Measurements from ENCODE around the gene SREBF1.

The SREBF1 gene

DNA sequence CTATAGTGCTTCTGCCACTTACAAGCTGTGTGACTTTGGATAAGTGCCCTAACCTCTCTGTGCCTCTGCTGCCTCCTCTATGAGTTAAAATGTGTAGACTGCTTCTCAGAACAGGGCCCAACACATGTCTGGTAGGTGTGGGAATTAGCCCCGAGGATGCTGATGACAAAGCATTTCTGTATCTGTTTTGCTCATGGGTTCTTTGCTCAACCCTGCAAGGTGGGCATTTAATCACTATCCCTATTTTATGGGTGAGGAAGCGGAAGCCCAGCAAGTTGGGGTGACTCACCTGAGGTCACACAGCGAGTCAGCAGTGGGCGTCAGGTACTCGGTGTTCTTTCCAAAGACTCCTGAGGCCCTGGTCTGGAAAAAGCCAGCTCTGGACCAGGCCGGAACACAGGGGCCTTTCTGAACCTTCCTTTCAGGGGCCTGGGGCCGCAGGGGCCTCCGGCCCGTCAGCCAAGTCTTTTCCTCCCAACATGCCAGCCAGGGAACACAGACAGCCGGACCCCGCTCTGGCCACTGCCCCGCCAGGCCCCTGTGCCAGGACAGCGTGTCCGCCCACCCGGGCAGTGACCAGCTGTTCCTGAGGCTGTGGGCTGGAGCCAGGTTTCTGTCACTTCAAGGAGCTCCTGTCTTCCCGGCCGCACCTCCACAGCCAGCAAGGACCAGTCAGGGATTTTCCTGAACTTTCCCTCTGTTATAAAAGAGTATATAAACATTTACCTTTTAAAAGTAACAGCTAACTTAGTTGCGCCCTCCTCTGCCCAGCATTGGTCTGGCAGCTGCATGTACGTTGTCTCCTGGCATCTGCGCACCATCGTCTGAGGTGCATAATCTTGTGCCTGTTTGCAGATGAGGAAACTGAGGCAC is 62.5 kb downstream of the SREBF1 start:
- DNase-seq = no peak

DNA sequence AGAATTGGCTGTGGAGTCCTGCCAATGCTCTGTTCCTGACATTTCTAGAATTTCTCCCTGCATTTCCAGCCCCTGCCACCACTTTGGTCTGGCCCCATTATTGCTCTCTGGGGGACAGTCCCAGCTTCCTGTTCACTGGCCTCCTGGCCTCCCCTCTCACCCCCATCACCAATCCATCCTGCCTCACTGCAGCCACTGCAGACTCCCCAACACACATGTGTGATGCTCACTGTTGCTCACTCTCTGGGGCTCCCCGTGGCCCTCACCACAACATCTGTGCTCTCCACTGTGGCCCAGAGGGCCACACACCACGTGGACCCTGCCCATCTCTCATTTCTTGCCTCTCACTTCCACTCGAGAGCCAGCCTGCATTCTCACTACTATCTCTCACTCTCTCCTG is 64.6 kb downstream of the SREBF1 start:
- no peak for DNase-seq

DNA sequence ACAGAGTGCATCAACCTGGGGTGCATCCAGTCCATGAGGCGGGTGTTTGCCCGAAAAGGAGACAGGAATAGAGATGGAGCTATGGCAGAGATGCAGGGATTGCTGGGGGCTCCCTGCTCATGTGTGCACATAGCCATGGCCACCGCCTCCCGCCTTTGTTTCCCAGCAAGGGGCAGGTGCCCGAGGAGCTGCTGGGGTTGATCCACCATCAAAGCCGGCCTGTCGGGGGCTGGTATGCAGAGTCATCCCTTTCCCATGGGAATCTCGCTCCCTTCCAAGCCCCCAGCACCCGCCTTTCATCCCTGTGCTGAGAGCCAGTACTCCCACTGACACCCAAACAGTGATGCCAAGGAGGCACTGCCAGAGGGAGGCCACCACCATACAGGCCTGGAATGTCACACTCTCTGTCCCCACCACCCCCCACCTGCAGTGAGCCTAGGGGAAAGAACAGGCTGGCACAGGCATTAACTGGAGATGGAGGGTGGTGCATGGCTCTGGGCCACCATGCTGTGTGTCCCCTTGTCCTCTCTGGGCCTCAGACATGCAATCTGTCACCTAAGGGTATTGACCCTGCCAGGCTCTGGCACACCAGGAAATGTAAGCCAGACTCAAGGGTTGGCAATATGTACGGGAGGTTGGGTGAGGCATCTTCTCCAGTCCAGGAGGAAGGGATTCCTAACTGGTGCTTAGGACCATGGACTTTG is 65.1 kb downstream of the SREBF1 start:
- DNase-seq = no peak

DNA sequence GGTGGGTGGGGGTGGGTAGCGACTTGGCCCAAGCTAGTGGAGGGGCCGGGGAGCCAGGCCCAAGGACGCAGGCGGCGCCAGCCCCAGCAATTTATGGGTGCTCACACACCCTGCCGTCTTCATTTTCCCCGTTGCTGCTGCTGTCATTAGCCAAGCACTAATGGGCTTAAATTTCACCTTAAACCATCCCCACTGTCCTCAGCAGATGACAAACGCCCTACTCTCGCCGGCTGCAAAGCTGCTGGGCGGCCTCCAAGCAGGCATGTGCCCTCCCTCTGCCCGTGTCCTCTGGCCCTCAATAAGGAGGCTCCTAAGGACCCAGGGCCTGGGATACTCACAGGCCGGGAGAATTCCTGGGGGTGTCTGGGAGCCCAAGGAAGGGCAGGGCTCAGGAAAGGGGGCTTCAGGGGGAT is 66.1 kb downstream of the SREBF1 start:
- DNase-seq = no peak

DNA sequence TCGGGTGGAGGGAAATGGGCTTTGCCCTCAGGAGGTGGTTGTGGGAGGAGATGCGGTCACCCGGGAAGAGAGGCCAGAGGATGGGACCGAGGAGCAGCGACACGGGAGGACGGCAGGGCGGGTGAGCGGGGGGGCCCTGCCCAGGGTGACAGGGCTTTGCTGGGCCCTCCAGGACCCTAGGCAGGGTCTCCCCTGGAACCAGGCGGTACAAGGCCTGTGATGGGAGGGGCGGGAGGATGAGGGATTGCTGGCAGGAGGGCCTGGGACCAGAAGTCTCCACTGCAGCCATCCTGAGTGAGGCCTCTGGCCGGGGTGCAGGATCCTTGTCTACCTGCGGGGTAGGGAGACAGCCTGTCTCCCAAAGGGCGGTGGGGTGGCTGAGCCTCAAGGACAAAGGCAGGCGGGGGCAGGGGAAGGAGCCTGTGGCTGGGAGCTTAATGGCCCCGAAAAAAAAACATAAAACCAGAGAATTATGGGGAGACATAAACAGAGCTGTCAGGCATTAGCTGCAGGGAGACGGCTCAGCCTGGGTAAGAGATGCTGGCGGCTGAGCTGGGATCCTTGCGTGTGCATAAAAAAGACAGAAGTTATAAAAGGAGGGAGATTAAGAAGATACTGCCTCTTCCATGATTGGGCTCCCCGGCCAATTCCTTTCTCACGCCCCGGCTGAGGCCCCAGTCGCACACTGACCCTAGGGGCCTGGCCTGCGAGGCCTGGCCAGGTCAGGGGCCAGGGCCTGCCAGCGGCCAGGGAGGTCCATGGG is 66.7 kb downstream of the SREBF1 start:
- no peak for DNase-seq

DNA sequence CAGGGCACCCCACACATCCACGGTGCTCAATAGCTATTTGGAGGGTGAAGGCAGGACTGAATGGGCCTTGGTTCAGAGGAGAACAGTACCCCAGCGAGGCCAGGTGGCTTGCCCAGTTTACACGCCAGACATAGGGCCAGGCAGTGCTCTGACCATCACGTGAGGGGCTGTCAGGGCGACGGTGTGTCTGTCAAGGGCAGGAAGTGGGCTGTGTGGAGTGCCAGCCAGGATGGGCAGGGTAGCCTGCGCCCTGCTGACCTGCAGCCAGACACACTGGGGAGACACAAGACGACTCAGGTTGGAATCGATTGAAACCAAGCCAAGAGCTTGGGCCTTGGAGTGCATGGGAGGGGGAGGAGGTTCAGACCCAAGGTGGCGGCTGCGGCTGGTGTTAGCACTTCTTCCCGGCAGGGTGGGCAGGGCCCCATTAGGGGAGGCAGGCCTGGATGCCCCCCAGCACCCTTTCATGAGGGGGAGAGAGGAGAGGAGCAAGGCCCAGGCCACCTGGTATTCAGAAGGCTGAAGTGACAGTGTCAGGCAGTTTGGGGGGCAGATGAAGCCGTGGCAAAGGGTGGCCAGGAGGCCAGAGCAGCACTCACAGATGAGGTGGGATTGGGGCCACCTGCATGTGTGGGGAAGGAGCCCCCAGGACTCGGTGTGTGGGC is 68.2 kb downstream of the SREBF1 start:
- DNase-seq = no peak

DNA sequence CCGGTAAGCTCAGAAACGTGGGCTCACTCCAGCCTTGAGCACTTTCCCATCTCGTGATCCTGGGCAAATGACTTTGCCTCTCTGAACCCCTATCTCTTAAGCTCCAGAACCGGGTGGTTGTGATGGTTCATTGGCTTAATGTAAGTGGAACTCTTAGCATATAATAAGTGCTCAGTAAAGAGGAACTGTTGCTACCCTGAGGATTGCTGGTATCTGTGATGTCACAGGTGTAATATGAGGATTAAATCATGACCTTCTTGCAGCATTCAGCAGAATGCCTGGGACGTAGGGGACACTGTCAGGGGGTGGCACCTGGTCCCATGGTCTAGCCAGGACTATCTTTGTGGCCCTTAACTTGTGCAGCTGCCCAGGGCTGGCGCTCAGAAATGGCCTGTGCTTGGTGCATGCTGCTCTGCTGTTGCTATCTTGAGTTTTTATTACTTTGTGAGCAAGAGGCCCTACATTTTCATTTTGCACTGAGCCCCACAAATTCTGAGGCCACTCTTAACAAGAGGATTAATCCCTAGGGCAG is 68.8 kb downstream of the SREBF1 start:
- DNase-seq = no peak

DNA sequence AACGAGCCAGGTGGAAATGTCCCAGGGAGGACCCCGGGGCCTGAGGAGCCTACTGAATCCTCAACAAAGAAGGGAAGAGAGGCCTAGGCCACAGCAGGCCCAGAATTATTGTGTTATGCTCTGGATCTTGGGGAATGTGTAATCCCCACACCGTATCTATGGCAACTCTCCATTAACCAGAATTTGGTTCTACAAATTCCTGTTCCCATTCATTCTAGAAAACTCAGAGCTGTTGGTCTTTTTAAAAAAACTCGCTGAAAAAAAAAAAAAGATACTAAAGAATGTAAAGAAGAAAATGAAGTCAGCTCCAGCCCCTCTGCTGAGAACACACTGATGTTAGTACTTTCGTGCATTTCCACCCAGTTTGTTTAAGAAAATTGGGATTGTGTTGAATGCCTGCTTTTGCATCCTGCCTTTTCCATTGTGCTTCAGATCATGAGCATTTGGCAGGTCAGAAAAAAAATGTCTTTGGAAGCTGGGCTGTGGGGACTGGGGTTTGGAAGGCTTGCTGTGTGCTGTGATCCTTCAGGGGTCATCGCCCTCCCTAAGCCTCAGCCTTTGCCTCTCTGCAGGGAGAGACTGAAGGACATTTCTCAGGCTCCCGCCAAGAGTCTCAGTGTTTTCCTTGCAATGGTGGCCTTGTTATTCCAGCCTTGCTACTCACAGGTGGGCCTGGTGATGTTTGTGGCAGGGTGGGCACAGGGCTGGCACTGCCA is 69.5 kb downstream of the SREBF1 start:
- DNase-seq = no peak

DNA sequence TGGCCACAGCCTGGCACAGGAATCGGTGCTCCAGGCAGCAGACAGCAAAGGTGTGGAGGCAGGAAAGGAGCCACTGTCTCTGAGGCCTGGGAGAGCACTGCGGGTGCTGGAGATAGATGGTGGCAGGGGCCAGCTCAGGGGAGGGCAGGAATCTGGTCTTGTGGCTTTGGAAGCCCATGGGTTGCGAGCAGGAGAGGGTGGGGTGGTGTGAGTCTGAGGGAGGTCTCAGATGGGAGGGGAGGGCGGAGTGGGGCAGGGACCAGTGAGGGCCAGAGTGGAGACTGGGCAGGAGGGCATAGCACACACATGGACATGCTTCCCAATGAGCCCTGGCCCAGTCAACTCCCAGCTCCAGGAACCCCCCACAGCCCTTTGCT is 70.1 kb downstream of the SREBF1 start:
- no peak for DNase-seq

DNA sequence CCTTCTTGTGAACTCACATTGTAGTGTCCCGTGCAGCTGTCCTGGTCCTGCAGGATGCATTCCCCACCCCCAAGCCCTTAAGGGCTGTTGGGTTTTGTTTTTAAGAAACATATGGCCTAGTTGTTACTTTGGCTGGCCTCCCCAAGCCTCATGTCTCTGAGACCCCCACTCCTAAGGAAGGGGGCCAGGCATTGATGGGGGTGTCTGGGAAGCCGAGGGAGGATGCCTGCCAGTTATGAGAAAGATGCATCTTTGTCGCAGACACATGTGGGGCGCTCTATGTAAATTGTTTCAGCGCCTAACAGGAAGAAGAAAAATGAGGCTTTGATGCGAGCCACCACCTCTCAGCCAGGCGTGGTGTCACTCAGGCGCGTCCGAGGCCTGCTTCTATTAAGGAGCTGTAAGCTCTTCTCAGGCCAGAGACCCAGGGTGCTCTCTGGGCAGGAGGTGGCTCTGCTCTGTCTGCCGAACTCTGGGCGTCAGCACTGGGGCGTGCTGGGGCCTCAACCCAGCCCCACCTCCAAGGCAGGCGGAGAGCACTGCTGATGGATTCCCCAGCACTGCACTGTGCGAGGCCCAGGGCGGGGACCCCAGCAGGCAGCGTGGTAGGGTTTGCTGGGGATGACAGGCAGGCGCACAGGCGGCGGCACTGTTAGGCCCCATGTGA is 70.6 kb downstream of the SREBF1 start:
- no peak for DNase-seq

DNA sequence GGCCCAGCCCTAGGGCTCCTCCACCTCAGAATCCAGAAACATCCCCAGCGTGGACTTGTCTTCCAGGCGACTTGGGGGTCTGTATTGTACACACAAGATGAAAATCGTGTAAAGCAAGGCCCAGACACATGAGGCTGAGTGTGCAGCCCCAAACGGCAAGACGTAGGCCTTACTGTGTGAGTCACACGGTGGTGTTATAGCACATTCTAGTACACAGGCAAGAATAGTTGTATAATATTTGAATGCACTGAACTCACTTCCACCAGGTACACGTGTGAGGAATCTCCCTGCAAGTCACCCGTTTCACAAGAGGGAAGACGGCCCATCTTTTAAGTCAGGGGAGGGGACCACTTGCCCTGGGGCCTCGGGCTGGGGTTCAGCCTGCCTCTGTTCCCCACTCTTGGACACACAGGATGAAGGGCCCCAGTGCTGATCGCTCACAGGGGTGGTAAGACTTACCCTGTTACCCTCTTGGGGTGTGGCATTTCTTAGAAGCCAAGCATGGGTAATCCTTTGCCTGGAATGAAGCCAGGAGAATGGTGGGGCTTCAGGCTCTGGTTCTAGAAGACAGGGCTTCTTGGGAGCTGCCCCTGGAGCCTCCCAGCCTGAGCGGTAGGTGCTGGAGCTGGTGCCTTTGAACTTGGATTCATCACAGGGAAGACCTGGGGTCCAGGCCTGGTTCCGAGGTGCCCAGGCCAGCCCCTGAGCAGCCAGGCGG is 71.3 kb downstream of the SREBF1 start:
- DNase-seq = no peak

DNA sequence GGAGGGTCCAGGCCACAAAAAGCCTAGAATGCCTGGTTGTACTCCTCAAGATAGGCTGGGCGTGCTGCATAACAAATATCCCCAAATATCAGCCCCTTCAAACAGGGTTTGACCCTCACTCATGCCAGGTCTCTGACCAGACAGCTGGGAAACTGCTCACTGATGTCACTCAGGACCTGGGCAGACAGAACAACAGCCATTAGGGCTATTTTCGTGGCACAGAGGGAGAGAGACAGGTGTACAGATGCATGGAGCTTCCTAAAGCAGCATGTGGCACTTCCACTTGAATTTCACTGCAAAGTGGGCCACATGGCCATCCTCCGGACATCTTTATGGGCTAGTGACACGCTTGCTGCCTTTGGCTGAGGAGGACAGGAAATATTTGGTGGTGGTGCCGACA is 73.1 kb downstream of the SREBF1 start:
- DNase-seq = no peak

DNA sequence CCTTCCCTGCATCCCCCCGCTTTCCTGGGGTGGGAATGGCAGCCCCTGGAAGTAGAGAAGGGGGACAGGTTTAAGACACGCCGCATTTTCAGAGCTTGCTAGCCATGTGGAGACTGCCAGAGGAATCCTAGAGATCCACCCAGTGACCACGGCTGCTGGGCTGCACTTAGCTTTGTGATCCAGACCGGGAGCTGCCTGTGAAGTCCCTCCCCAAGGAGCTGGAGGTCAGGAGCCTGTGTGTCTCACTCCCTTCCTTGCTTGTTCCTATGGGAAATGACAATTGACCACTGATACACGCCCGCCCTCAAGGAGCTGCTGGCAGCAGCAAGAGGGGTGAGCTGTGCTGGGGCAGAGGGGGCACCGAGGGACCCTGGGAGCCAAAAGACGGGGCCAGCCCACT is 73.7 kb downstream of the SREBF1 start:
- DNase-seq = no peak

DNA sequence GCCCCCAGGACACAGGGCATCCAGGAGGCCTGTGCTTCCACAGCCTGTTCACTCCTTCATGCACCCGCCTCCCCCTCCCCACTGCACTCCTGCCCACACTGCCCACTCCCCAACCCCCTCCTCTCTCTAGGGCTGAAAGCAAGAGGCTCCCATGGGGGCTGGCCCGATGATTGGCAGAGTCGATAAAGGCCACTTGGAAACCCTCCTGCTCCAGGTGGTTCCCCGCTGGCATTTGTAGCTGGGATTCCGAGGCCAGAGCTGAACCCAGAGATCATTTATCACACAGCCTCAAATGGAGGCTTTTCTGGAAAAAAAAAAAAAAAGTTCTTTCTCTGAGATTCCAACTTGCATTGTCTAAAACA is 74.1 kb downstream of the SREBF1 start:
- no peak for DNase-seq
